GM23338 (cell line): ENCODE results near the gene PPCDC. TPM values are rescaled to one million over a fixed set of nuclear protein-coding genes. Genes with fewer than 3 reads are reported as not detected.

Source experiments
- ATAC-seq: fragments of 200-7000 bp; cut with Tn5 transposase; 3 replicates; pipeline ENCODE4 v1.9.1; 2020
- DNase-seq: peaks from one replicate; pipeline ENCODE4 v3.0.0-alpha.2; 2015; ENCODE audit warnings: low spot score
- H2AFZ ChIP-seq: fragments of 200-600 bp; sonication (generic); 2 replicates; pipeline ENCODE4 v1.8.0; 2016; ENCODE audit warnings: antibody characterized with exemption, mild to moderate bottlenecking, moderate library complexity
- H3F3A ChIP-seq: fragments of 200-600 bp; sonication (generic); replicated peaks from 2 replicates; pipeline ENCODE4 v1.8.0; 2017; ENCODE audit warnings: antibody characterized with exemption, mixed run types, low read depth
- H3K27ac ChIP-seq: fragments of 200-600 bp; sonication (generic); 2 replicates; pipeline ENCODE4 v1.6.1; 2016; ENCODE audit warnings: low read depth
- H3K27me3 ChIP-seq: fragments of 200-600 bp; sonication (generic); 2 replicates; pipeline ENCODE4 v1.8.0; 2016; ENCODE audit warnings: mild to moderate bottlenecking, mixed run types, moderate library complexity; ENCODE audit not compliant: insufficient read depth
- H3K36me3 ChIP-seq: fragments of 200-600 bp; sonication (generic); 2 replicates; pipeline ENCODE4 v1.8.0; 2016; ENCODE audit warnings: mild to moderate bottlenecking; ENCODE audit not compliant: insufficient read depth
- H3K4me1 ChIP-seq: fragments of 200-600 bp; sonication (generic); 2 replicates; pipeline ENCODE4 v1.8.0; 2016; ENCODE audit warnings: mild to moderate bottlenecking, moderate library complexity; ENCODE audit not compliant: insufficient read depth
- H3K4me2 ChIP-seq: fragments of 200-600 bp; sonication (generic); 2 replicates; pipeline ENCODE4 v1.7.1; 2017; ENCODE audit warnings: mixed run types
- H3K4me3 ChIP-seq: fragments of 200-600 bp; sonication (generic); 2 replicates; pipeline ENCODE4 v1.6.1; 2016; ENCODE audit warnings: mixed run types
- H3K79me2 ChIP-seq: fragments of 200-600 bp; sonication (generic); replicated peaks from 2 replicates; pipeline ENCODE4 v1.8.0; 2017; ENCODE audit warnings: mild to moderate bottlenecking; ENCODE audit not compliant: insufficient read depth
- H3K9me2 ChIP-seq: fragments of 200-600 bp; sonication (generic); 2 replicates; pipeline ENCODE4 v1.8.0; 2017; ENCODE audit not compliant: insufficient read depth
- H4K20me1 ChIP-seq: fragments of 200-600 bp; sonication (generic); replicated peaks from 2 replicates; pipeline ENCODE4 v1.8.0; 2017; ENCODE audit warnings: mild to moderate bottlenecking; ENCODE audit not compliant: insufficient read depth
- H3K27ac Mint-ChIP-seq: 2 replicates; pipeline ENCODE4 v1.8.0; 2020; ENCODE audit warnings: inconsistent platforms, mild to moderate bottlenecking, moderate library complexity, mixed read lengths
- H3K27me3 Mint-ChIP-seq: 3 replicates; pipeline ENCODE4 v1.8.0; 2022; ENCODE audit warnings: low read depth, mild to moderate bottlenecking, moderate library complexity, mixed read lengths, inconsistent platforms; ENCODE audit not compliant: insufficient read depth, poor library complexity
- H3K36me3 Mint-ChIP-seq: 3 replicates; pipeline ENCODE4 v1.8.0; 2021; ENCODE audit warnings: low read depth, mild to moderate bottlenecking, inconsistent platforms, moderate library complexity, mixed read lengths
- H3K4me1 Mint-ChIP-seq: 3 replicates; pipeline ENCODE4 v1.8.0; 2020; ENCODE audit warnings: mild to moderate bottlenecking, inconsistent platforms, mixed read lengths
- H3K4me3 Mint-ChIP-seq: 3 replicates; pipeline ENCODE4 v1.8.0; 2021; ENCODE audit warnings: moderate library complexity, mild to moderate bottlenecking, inconsistent platforms, mixed read lengths
- H3K9me3 Mint-ChIP-seq: 3 replicates; pipeline ENCODE4 v1.8.0; 2020; ENCODE audit warnings: moderate library complexity, mild to moderate bottlenecking, inconsistent platforms, mixed read lengths
- CREB1 ChIP-seq: fragments of 250-450 bp; sonication (Bioruptor Pico); IDR thresholded peaks from 2 replicates; pipeline ENCODE4 v1.5.0; 2020; ENCODE audit warnings: low read depth, mild to moderate bottlenecking, moderate library complexity
- CTCF ChIP-seq, 2 experiments: fragments of 200-600 bp in 1 of 2; sonication (generic) in 1 of 2; conservative IDR thresholded peaks; 2 replicates each; pipeline versions ENCODE4 v1.5.1 to v1.6.1; 2016 to 2017; ENCODE audit warnings: antibody characterized with exemption in 2 of 2, low read depth in 2 of 2, mild to moderate bottlenecking in 2 of 2, moderate library complexity in 1 of 2
- EZH2 ChIP-seq: fragments of 200-600 bp; sonication (generic); IDR thresholded peaks from one replicate; pipeline ENCODE4 v1.8.0; 2017; ENCODE audit warnings: antibody characterized with exemption, mild to moderate bottlenecking, low read depth; ENCODE audit not compliant: unreplicated experiment
- EZH2phosphoT487 ChIP-seq: fragments of 200-600 bp; sonication (generic); IDR thresholded peaks from one replicate; pipeline ENCODE4 v1.8.1; 2018; ENCODE audit warnings: antibody characterized with exemption; ENCODE audit not compliant: unreplicated experiment
- JUNB ChIP-seq: IDR thresholded peaks from one replicate; pipeline ENCODE4 v1.6.1; 2016; ENCODE audit warnings: antibody characterized with exemption; ENCODE audit not compliant: unreplicated experiment
- ZNF114 ChIP-seq: fragments of 250-450 bp; sonication (Bioruptor Pico); IDR thresholded peaks from 2 replicates; pipeline ENCODE4 v1.5.0; 2020; ENCODE audit warnings: mild to moderate bottlenecking, moderate library complexity
- ZNF331 ChIP-seq: fragments of 250-450 bp; sonication (Bioruptor Pico); IDR thresholded peaks from 2 replicates; pipeline ENCODE4 v1.5.0; 2020; ENCODE audit warnings: low read depth, mild to moderate bottlenecking, moderate library complexity
- ZNF462 ChIP-seq: fragments of 250-450 bp; sonication (Bioruptor Pico); IDR thresholded peaks from 2 replicates; pipeline ENCODE4 v1.5.0; 2020; ENCODE audit warnings: mild to moderate bottlenecking, moderate library complexity
- polyA plus RNA-seq: library from polyadenylated mRNA; unstranded; fragments of >200 nt; fragmentation: Nextera tagmentation; extraction: Ambion mirVana; gene quantifications from 2 replicates; pipeline ENCODE4 v1.2.1, GENCODE V29; 2016
- total RNA-seq: library from RNA; depleted of rRNA; stranded (reverse); fragments of >200 nt; shearing (Covaris generic); gene quantifications from 2 replicates; pipeline ENCODE4 v1.2.3, GENCODE V29; 2014

PPCDC gene
- total and polyA plus RNA-seq, 2 experiments from 2014 or later: 17.8 to 40.2 TPM

GRCh38 chr15:75030023-75030413, 6.6 kb downstream of the PPCDC start (continued):
- TF ChIP-seq ZNF462 (CRISPR knock-in tag) (no peak), EZH2 (no peak), JUNB (no peak), ZNF114 (CRISPR knock-in tag) (no peak), ZNF331 (CRISPR knock-in tag) (no peak)

- Histone ChIP-seq H3K27ac (no peak overlapping the region), H3K4me3 (no peak overlapping the region), H4K20me1 (peaks cover 2% of the 10 kb centered on the region; the same call in 1 of the 2 replicates), H3K9me2 (no peaks in the 10 kb centered on the region), H3K36me3 (no peaks in the 10 kb centered on the region), H3K4me1 (peaks cover 21% of the 10 kb centered on the region), H3K27me3 (no peaks in the 10 kb centered on the region), H3K79me2 (0 out of 2 replicates have a peak, but pooled peaks cover 5% of the 10 kb centered on the region), H3K4me2 (0 out of 2 replicates have a peak overlapping the region, but pooled peaks have one; percentile 58), H2AFZ (no peak overlapping the region), H3F3A (0 out of 2 replicates have a peak, but pooled peaks cover 2% of the 10 kb centered on the region)
- peak; percentile 22 for DNase-seq
- H3K4me3 Mint-ChIP-seq: no peak overlapping the region; the same call in 2 of the 3 replicates
- TF ChIP-seq EZH2phosphoT487 (no peak), JUNB (no peak), ZNF331 (CRISPR knock-in tag) (no peak), ZNF114 (CRISPR knock-in tag) (no peak), CTCF (conservative IDR thresholded peaks at IDR 0.05; ENCODE audit: low read depth in 2 of 2) (peak in 1 of 2 experiments; percentile 46; a peak in 3 of 4 replicates), CREB1 (no peak)
- ATAC-seq: peak; percentile 8; the same call in 1 of the 3 replicates
- peaks cover 5% of the 10 kb centered on the region; the same call in 1 of the 3 replicates for H3K36me3 Mint-ChIP-seq
- H3K9me3 Mint-ChIP-seq: no peaks in the 10 kb centered on the region
- peak overlapping the region; percentile 50; the same call in 1 of the 2 replicates for H3K27ac Mint-ChIP-seq
- H3K27me3 Mint-ChIP-seq: peaks cover 11% of the 10 kb centered on the region
- H3K4me1 Mint-ChIP-seq: peaks cover 61% of the 10 kb centered on the region
These were observed 7.0 kb downstream of the PPCDC start for GRCh38 chr15:75030424-75030823.
